Fibroblast of skin of left quadriceps (primary cell): ENCODE data around the gene DENND2C.

Experiments
- DNase-seq, 2 experiments: peaks; one replicate each; pipeline ENCODE4 v3.0.0-alpha.2; 2013; ENCODE audit warnings: low read depth in 2 of 2

The DENND2C gene

GRCh38 chr1:114547076-114547475 lies 122.8 kb downstream of the DENND2C start:
- DNase-seq: no peak

GRCh38 chr1:114545796-114546195 lies 124.1 kb downstream of the DENND2C start:
- DNase-seq: no peak

- no peak for DNase-seq
Observed at GRCh38 chr1:114545315-114545714, 124.5 kb downstream of the DENND2C start.

GRCh38 chr1:114540821-114541220 lies 129.0 kb downstream of the DENND2C start:
- no peak for DNase-seq

- no peak for DNase-seq
Observed at GRCh38 chr1:114540272-114540671, 129.6 kb downstream of the DENND2C start.

GRCh38 chr1:114536043-114536442 lies 133.8 kb downstream of the DENND2C start:
- DNase-seq: no peak

- DNase-seq: no peak
Observed at GRCh38 chr1:114535401-114535800, 134.4 kb downstream of the DENND2C start.
